SW 1271 (cell line): Measurements from ENCODE around the gene APOH.
"Not testable (repeated sequence)": the region's sequence is repeated elsewhere in the genome, so short reads cannot be mapped to it uniquely, and the experiment has no call there.

Source experiments
- DNase-seq, 2 experiments: peaks; one replicate each; lab custom pipeline; 2025; lab: John Stamatoyannopoulos, UW

The APOH gene, protein sequence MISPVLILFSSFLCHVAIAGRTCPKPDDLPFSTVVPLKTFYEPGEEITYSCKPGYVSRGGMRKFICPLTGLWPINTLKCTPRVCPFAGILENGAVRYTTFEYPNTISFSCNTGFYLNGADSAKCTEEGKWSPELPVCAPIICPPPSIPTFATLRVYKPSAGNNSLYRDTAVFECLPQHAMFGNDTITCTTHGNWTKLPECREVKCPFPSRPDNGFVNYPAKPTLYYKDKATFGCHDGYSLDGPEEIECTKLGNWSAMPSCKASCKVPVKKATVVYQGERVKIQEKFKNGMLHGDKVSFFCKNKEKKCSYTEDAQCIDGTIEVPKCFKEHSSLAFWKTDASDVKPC

GRCh38 chr17:66228887-66229782, at the start of gene APOH:
APOH (minus strand) TSS chr17:66229415; CDS start chr17:66229379, 36 bp downstream.
- DNase-seq: no peak

GRCh38 chr17:66277191-66277590, 48.0 kb upstream of the APOH start:
- no peak for DNase-seq

DNA sequence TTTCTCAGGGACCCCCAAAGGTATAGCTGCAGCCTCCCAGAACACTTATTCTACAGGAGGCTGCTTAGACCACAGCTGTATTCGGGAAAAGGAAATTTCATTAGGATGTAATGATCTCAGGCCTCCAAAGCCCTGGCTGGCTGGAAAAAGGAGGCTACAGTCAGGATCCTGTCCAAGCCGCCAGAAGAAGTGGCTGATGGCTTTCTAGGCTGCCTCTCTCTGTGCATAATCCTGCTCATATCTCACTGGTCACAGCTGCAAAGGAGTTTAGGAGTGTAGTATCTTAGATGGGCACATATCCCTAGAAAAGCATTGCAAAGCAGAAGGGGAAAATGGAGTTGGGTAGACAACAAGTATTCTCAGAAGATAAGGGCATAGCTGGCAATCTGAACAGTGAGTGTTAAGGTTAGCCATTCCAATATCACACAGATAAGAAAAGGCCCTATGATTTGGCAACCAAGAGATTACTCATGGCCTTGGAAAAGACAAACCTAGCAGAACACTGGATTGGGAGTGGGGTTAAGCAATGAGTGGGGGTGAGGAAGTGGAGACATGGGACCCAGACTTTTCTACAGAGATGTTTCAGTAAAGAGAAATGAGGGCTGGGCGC, 47.2 kb upstream of the APOH start:
- DNase-seq: peak in 1 of 2 experiments; percentile 39

DNA sequence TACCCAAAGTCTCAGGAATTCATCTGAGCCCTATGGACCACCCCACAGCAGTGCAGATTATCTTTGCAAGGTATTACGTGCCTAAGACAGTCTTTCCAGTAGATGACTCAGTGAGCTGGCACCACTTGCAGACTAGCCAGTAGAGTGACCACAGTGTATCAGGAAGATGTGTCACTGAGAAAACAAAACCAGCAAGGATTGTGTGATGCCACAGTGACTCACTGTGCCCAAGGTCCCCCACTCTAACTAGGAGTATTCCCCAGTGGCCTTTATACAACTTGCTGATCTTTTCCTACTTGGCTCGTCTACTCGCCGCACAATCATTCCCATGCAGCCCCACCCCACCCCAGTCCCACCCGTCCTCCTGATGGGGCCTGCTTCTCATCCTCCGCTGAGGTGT, 46.4 kb upstream of the APOH start:
- peak; percentile 96 to 99 for DNase-seq

DNA sequence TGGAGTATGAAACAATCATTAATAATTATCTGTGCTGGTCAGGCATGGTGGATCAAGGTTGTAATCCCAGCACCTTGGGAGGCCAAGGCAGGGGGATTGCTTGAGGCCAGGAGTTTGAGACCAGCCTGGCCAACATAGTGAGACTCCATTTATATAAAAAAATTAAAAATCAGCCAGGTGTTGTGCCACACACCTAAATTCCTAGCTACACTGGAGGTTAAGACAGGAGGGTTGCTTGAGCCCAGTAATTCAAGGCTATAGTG, 44.3 kb upstream of the APOH start:
- DNase-seq: no peak

- DNase-seq: peak; percentile 59 to 76
These were observed 43.8 kb upstream of the APOH start for GRCh38 chr17:66272811-66273585.

DNA sequence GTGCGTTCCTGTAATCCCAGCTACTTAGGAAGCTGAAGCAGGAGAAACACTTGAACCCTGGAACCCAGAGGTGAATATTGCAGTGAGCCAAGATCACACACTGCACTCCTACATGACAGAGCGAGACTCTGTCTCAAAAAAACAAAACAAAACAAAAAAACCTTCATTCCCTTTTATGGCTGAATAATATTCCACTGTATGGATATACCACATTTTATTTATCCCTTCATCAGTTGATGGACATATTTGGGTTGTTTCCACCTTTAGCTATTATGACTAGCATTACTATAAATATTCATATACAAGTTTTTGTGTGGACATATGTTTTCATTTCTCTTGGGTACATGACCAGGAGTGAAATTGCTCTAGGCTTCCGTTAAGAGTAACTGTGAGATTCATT, 42.3 kb upstream of the APOH start:
- no peak for DNase-seq

GRCh38 chr17:66270106-66270505, 40.9 kb upstream of the APOH start:
- no peak for DNase-seq

- peak in 1 of 2 experiments; percentile 29 for DNase-seq
These were observed 39.2 kb upstream of the APOH start for GRCh38 chr17:66268247-66268927.

GRCh38 chr17:66264696-66265095, 35.5 kb upstream of the APOH start:
- DNase-seq: no peak

DNA sequence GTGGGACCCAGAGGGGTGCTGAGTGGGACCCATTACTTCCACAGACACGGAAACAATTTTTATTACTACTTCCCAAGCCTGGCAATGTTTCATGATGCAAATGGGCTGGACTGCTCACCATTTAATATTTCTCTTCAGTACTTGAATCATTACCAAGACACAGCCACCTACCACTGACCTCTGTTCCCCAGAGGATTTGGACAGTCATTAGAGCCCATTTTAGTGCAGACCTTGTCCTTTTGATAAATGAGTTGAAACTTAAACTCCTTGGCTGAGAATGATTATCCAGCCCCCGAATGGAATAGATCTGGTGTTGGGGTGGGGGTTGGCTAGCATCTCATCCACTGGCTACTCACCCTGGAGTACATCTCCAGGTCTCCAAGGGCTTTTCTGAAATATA, 33.6 kb upstream of the APOH start:
- no peak for DNase-seq

DNA sequence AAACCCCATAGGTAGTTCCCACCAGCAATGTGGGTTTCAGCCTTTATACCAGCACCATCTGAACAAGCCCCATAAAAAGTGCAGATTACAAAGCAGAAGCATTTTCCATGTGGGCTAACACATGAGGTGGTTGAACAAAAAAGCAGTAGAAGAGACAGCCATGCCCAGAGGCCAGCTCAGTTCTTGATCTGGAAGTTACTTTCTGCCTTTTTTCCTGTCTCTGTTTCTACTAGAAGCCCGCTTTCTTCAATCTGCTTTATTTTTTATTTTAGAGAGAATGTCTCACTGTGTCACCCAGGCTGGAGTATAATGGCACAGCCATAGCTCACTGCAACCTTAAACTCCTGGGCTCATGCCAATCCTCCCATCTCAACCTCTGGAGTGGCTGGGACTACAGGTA, 31.5 kb upstream of the APOH start:
- no peak for DNase-seq

DNA sequence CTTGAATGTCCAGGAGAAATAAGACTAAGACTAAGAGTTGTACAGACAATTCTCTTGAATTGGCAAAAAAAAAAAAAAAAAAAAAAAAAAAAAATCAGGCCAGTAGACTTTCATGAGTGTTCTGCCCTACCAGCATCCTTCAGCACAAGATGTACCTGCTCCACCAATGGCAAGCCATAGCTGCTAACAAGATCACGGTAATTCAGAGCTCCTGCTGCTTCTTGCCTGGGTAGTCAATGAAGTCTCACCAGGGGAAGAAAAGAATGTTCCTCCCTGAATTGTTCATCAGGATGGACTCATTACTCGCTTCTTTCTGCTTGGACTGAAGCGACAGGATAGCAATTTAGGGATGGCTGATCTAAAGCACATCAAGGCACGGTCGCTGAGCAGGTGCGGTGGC, 31.1 kb upstream of the APOH start:
- DNase-seq: no peak

GRCh38 chr17:66255527-66255971, 26.3 kb upstream of the APOH start:
- no peak for DNase-seq

DNA sequence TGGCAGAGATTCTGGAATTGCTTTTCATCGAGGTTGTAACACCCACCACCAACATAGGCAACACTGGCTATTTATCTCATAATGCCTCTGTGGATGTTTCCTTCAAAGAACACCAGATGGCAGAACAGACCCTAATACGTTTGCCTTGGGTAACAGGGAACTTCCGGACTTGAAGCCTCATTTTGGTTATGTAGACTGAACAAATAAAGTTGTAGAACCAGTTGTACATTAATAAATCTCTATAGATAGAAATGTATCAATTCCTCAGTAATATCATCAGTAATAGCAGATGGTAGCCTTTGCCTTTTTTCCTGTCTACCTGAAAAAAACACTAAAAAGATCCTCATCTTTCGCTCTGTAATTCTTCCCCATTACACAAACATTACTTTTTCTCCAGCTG, 25.9 kb upstream of the APOH start:
- DNase-seq: peak; percentile 48 to 68

DNA sequence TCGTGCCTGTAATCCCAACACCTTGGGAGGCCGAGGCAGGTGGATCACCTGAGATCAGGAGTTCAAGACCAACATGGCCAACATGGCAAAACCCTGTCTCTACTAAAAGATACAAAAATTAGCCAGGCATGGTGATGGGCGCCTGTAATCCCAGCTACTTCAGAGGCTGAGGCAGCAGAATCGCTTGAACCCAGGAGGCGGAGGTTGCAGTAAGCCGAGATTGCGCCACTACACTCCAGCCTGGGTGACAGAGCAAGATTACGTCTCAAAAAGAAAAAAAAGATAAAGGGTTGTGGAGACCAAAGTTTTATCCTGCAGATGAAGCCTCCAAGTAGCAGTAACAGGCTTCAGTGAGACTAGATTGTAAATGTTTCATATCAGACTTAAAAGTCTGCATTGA, 24.2 kb upstream of the APOH start:
- not testable (repeated sequence) for DNase-seq

DNA sequence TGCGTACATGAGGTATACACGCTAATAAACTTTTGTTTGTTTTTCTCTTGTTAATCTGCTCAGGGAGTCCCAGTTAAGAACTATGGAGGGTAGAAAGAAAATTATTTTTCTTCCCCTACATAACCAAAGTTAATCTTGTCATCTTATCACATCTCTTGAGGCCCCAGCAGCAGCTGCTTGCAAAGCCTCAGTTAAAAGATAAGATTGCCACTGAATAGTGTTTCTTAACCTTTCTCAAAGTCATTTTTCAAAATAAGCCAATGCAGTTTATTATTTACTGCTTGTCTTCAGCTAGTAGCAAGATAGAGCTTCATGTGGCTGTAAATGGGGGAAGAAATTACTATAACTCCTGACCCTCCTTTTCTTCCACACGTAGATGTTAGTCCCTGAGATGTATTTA, 21.5 kb upstream of the APOH start:
- DNase-seq: no peak

GRCh38 chr17:66248285-66248684, 19.1 kb upstream of the APOH start:
- DNase-seq: no peak

DNA sequence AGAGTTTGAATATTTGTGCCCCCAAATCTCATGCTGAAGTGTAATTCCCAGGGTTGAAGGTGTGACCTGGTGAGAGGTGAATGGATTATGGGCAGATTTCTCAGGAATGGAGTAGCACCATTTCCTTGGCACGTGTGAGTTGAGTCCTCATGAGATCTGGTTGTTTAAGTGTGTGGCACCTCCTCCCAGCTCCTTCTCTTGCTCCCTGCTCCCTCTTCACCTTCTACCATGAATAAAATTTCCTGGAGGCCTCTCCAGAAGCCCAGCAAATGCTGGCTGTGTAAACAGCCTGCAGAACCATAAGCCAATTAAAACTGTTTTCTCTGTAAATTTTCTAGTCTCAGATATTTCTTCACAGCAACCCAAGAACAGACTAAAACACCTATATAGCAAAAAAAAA, 12.6 kb upstream of the APOH start:
- DNase-seq: no peak

DNA sequence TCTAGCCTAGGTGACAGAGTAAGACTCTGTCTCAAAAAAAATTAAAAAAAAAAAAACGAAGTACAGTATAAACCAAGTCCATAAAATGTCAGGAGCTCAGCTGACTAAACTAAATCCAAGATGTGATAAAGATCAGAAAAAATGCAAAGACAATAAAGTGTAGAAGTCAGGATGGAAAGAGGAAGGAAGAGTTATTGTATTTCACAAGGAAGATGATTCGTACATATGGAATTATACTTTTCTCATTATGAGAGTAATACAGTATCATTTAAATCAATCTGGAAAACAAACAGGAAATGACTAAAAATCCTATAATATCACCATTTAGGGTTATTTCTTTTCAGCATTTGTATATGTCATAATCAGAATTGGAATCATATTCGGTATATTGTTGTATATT, 11.4 kb upstream of the APOH start:
- peak in 1 of 2 experiments; percentile 52 for DNase-seq

DNA sequence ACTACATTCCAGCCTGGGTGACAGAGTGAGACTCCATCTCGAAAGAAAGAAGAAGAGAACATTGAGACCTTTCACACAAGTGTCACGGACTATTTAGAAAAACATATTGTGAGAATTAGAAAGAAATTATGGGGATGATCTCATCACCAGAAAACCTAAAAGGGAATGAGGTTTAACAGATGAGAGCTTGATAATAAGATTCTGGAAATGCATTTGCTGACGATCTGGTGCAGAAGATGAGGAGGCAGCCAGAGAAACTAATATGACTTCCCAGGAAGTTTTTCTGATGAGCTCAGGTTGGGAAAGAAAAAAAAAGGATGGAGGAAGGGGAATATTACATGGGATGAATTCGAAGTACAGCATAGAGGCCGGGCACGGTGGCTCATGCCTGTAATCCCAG, 10.8 kb upstream of the APOH start:
- no peak for DNase-seq
